ENCODE measurements around the gene ADAMTSL5. TPM values are rescaled to one million over a fixed set of nuclear protein-coding genes. Genes with fewer than 3 reads are reported as not detected.
A peak's percentile ranks its signal among the peaks of the same experiment; 100 is the strongest.

ADAMTSL5 gene
- total and polyA plus RNA-seq, 9 of the 15 experiments (the other 6 are each of a cell fraction or from before 2014, with no cell fraction given) = 1.0 to 11.6 (median 4.1) TPM

GRCh38 chr19:1512671-1513498 is at the start of gene ADAMTSL5 (continued):
- TF ChIP-seq SMARCC2 (IDR thresholded peaks at IDR 0.05; ENCODE audit: low read depth) (no peak), ZC3H11A (IDR thresholded peaks at IDR 0.05; ENCODE audit: low read depth, low read length) (no peak), ZNF282 (CRISPR knock-in tag; IDR thresholded peaks at IDR 0.05) (no peak), HDAC1 (IDR thresholded peaks at IDR 0.05) (peak in 1 of 2 experiments; percentile 76; a peak in 2 of 4 replicates), ATF1 (CRISPR knock-in tag; IDR thresholded peaks at IDR 0.05) (no peak), ATF1 (tag; IDR thresholded peaks at IDR 0.05) (no peak), RB1 (IDR thresholded peaks at IDR 0.05; ENCODE audit: low read depth) (peak; percentile 92; the same call in 1 of the 2 replicates), TRIM25 (IDR thresholded peaks at IDR 0.05; ENCODE audit: borderline replicate concordance) (0 out of 2 replicates have a peak, but pooled peaks have one; percentile 65), CTBP1 (IDR thresholded peaks at IDR 0.05; ENCODE audit: borderline replicate concordance) (peak; percentile 81; the same call in 1 of the 2 replicates), JUND (IDR thresholded peaks at IDR 0.05; ENCODE audit: borderline replicate concordance, low read depth, low read length) (no peak), JUND (tag; IDR thresholded peaks at IDR 0.05; ENCODE audit: borderline replicate concordance, low read depth, low read length) (no peak), ZNF174 (CRISPR knock-in tag; IDR thresholded peaks at IDR 0.05) (no peak), XRCC5 (IDR thresholded peaks at IDR 0.05; ENCODE audit: low read depth, low read length) (no peak), PTTG1 (tag; IDR thresholded peaks at IDR 0.05; ENCODE audit: low read depth) (no peak), CHAMP1 (IDR thresholded peaks at IDR 0.05) (no peak), ZNF347 (CRISPR knock-in tag; IDR thresholded peaks at IDR 0.05; ENCODE audit: low read depth) (no peak), KDM5B (IDR thresholded peaks at IDR 0.05; ENCODE audit: insufficient replicate concordance, low read depth, low read length) (peak; percentile 83), NCOA2 (IDR thresholded peaks at IDR 0.05; ENCODE audit: partially characterized antibody in 2 of 2) (no peak), TARDBP (IDR thresholded peaks at IDR 0.05) (no peak), JUN (IDR thresholded peaks at IDR 0.05; ENCODE audit: borderline replicate concordance, low read depth, low read length) (no peak), JUN (CRISPR knock-in tag; IDR thresholded peaks at IDR 0.05; ENCODE audit: borderline replicate concordance) (no peak), IFI16 (CRISPR knock-in tag; IDR thresholded peaks at IDR 0.05) (no peak), CBX2 (IDR thresholded peaks at IDR 0.05; ENCODE audit: insufficient read depth, low read length, poor library complexity, severe bottlenecking) (no peak), FOXJ3 (CRISPR knock-in tag; IDR thresholded peaks at IDR 0.05) (no peak), ZNF785 (CRISPR knock-in tag; IDR thresholded peaks at IDR 0.05) (no peak), MXI1 (IDR thresholded peaks at IDR 0.05; ENCODE audit: low read depth, low read length) (no peak), ZC3H4 (CRISPR knock-in tag; IDR thresholded peaks at IDR 0.05; ENCODE audit: borderline replicate concordance) (no peak)
